ENCODE data around the gene KCNIP3. TPM values are rescaled to one million over a fixed set of nuclear protein-coding genes. Genes with fewer than 3 reads are reported as not detected.

The KCNIP3 gene
- total RNA-seq, 2 donors from 2014 or later: 4.0 to 5.9 TPM

- Histone ChIP-seq H3K27ac (no peak overlapping the region), H3K36me3 (no peaks in the 10 kb centered on the region), H3K4me1 (no peaks in the 10 kb centered on the region), H3K9me3 (no peaks in the 10 kb centered on the region), H3K4me3 (no peak overlapping the region), H3K27me3 (no peaks in the 10 kb centered on the region)
- no peak for TF ChIP-seq CTCF (IDR thresholded peaks at IDR 0.05)
- no peak for DNase-seq (ENCODE audit: low spot score)
Observed at GRCh38 chr2:95281071-95281470, 16.1 kb upstream of the KCNIP3 start.

GRCh38 chr2:95281786-95282185, 15.4 kb upstream of the KCNIP3 start:
- Histone ChIP-seq H3K9me3 (no peaks in the 10 kb centered on the region), H3K27me3 (no peaks in the 10 kb centered on the region), H3K36me3 (no peaks in the 10 kb centered on the region), H3K4me3 (no peak overlapping the region), H3K4me1 (no peaks in the 10 kb centered on the region), H3K27ac (no peak overlapping the region)
- TF ChIP-seq CTCF (IDR thresholded peaks at IDR 0.05): no peak
- DNase-seq (ENCODE audit: low spot score): no peak

- Histone ChIP-seq H3K9me3 (no peaks in the 10 kb centered on the region), H3K27ac (no peak overlapping the region), H3K27me3 (no peaks in the 10 kb centered on the region), H3K4me3 (no peak overlapping the region), H3K36me3 (no peaks in the 10 kb centered on the region), H3K4me1 (no peaks in the 10 kb centered on the region)
- TF ChIP-seq CTCF (IDR thresholded peaks at IDR 0.05): no peak
- DNase-seq (ENCODE audit: low spot score): no peak
Observed at GRCh38 chr2:95282458-95282857, 14.7 kb upstream of the KCNIP3 start.

GRCh38 chr2:95283562-95283961, 13.6 kb upstream of the KCNIP3 start:
- Histone ChIP-seq H3K27ac (no peak overlapping the region), H3K4me3 (no peak overlapping the region), H3K27me3 (no peaks in the 10 kb centered on the region), H3K4me1 (no peaks in the 10 kb centered on the region), H3K36me3 (no peaks in the 10 kb centered on the region), H3K9me3 (no peaks in the 10 kb centered on the region)
- DNase-seq (ENCODE audit: low spot score): no peak
- no peak for TF ChIP-seq CTCF (IDR thresholded peaks at IDR 0.05)

- DNase-seq (ENCODE audit: low spot score): no peak
- Histone ChIP-seq H3K9me3 (peaks cover 0 to 2% of the 10 kb centered on the region in 2 donors), H3K4me3 (no peak overlapping the region), H3K27me3 (no peaks in the 10 kb centered on the region), H3K27ac (no peak overlapping the region), H3K36me3 (no peaks in the 10 kb centered on the region), H3K4me1 (no peaks in the 10 kb centered on the region)
- no peak for TF ChIP-seq CTCF (IDR thresholded peaks at IDR 0.05)
Observed at GRCh38 chr2:95284886-95285541, 12.1 kb upstream of the KCNIP3 start.

- Histone ChIP-seq H3K27ac (no peak overlapping the region), H3K4me3 (no peak overlapping the region), H3K4me1 (no peaks in the 10 kb centered on the region), H3K36me3 (no peaks in the 10 kb centered on the region), H3K27me3 (no peaks in the 10 kb centered on the region), H3K9me3 (peaks cover 0 to 7% of the 10 kb centered on the region in 2 donors)
- TF ChIP-seq CTCF (IDR thresholded peaks at IDR 0.05): no peak
- DNase-seq (ENCODE audit: low spot score): no peak
Observed at GRCh38 chr2:95285542-95285932, 11.6 kb upstream of the KCNIP3 start.
